SK-N-SH (cell line): ENCODE results near the gene REEP3. TPM values are rescaled to one million over a fixed set of nuclear protein-coding genes. Genes with fewer than 3 reads are reported as not detected.

Experiments
- CTCF ChIA-PET: fragments of 300-600, 350-600 bp; formaldehyde crosslinking; extraction: SDS; loops from one replicate; lab custom pipeline; 2021; lab: Yijun Ruan, JAX
- POLR2A ChIA-PET: fragments of 350-600 bp; sonication (Branson Sonifier 250); formaldehyde crosslinking; extraction: SDS; loops from one replicate; lab custom pipeline; 2020; ENCODE audit warnings: antibody characterized with exemption, inconsistent platforms; lab: Yijun Ruan, JAX
- DNase-seq: peaks from one replicate; pipeline ENCODE4 v3.0.0; 2012
- H2AFZ ChIP-seq: fragments of 200-600 bp; sonication (generic); 2 replicates; pipeline ENCODE4 v1.8.1; 2016; ENCODE audit warnings: antibody characterized with exemption, mild to moderate bottlenecking, low read depth
- H3F3A ChIP-seq: fragments of 200-600 bp; sonication (generic); replicated peaks from 2 replicates; pipeline ENCODE3; 2016; ENCODE audit warnings: antibody characterized with exemption, mild to moderate bottlenecking; ENCODE audit not compliant: insufficient read depth
- H3K27ac ChIP-seq, 2 experiments: fragments of 200-500 bp in 1 of 2; fragments of 200-600 bp in 1 of 2; sonication (Bioruptor generic) in 1 of 2; sonication (generic), shearing (Covaris generic) in 1 of 2; 2 replicates each; pipeline versions ENCODE4 v1.5.1 to v1.6.1; 2014 to 2016; ENCODE audit warnings: low read depth in 2 of 2, inconsistent platforms in 1 of 2, low read length in 1 of 2, mild to moderate bottlenecking in 1 of 2, mixed read lengths in 1 of 2
- H3K27me3 ChIP-seq: fragments of 200-600 bp; sonication (generic), shearing (Covaris generic); 2 replicates; pipeline ENCODE4 v1.6.1; 2016; ENCODE audit warnings: mixed run types; ENCODE audit not compliant: insufficient read depth
- H3K36me3 ChIP-seq, 2 experiments: fragments of 200-500 bp in 1 of 2; fragments of 200-600 bp in 1 of 2; sonication (Bioruptor generic) in 1 of 2; sonication (generic) in 1 of 2; replicated peaks in 1 of 2; 2 replicates each; pipeline versions ENCODE3 to v1.5.1; 2014 to 2016; ENCODE audit warnings: low read length in 1 of 2, mild to moderate bottlenecking in 1 of 2; ENCODE audit not compliant: insufficient read depth in 2 of 2, control insufficient read depth in 1 of 2
- H3K4me1 ChIP-seq, 2 experiments: fragments of 200-500 bp in 1 of 2; fragments of 200-600 bp in 1 of 2; sonication (Bioruptor generic) in 1 of 2; sonication (generic), shearing (Covaris generic) in 1 of 2; 2 replicates each; pipeline versions ENCODE4 v1.5.1 to v1.6.1; 2014 to 2016; ENCODE audit warnings: low read depth in 1 of 2, low read length in 1 of 2, mixed run types in 1 of 2; ENCODE audit not compliant: insufficient read depth in 2 of 2, control insufficient read depth in 1 of 2
- H3K4me2 ChIP-seq: fragments of 200-600 bp; sonication (generic), shearing (Covaris generic); 2 replicates; pipeline ENCODE4 v1.6.1; 2017; ENCODE audit warnings: mixed run types
- H3K4me3 ChIP-seq, 2 experiments: fragments of 200-500 bp in 1 of 2; fragments of 200-600 bp in 1 of 2; sonication (Bioruptor generic) in 1 of 2; sonication (generic), shearing (Covaris generic) in 1 of 2; 2 replicates each; pipeline versions ENCODE4 v1.5.1 to v1.8.1; 2014 to 2016; ENCODE audit warnings: low read depth in 2 of 2, inconsistent platforms in 1 of 2, low read length in 1 of 2, mild to moderate bottlenecking in 1 of 2, mixed read lengths in 1 of 2, moderate library complexity in 1 of 2
- H3K79me2 ChIP-seq: fragments of 200-600 bp; sonication (generic); 2 replicates; pipeline ENCODE4 v1.8.1; 2017; ENCODE audit warnings: mild to moderate bottlenecking; ENCODE audit not compliant: insufficient read depth
- H3K9ac ChIP-seq: fragments of 200-600 bp; sonication (generic); 2 replicates; pipeline ENCODE4 v1.6.1; 2017; ENCODE audit warnings: mixed run types
- H3K9me2 ChIP-seq: fragments of 200-600 bp; sonication (generic); 2 replicates; pipeline ENCODE4 v1.6.1; 2017; ENCODE audit warnings: mixed run types
- H3K9me3 ChIP-seq: fragments of 200-600 bp; sonication (generic); 2 replicates; pipeline ENCODE4 v1.6.1; 2017; ENCODE audit warnings: mixed run types, mild to moderate bottlenecking, moderate library complexity
- H4K20me1 ChIP-seq: fragments of 200-600 bp; sonication (generic); 2 replicates; pipeline ENCODE4 v1.6.1; 2017; ENCODE audit warnings: mild to moderate bottlenecking, mixed run types; ENCODE audit not compliant: insufficient read depth
- FOXJ3 ChIP-seq: sonication (generic); formaldehyde crosslinking; IDR thresholded peaks from 2 replicates; pipeline ENCODE4 v1.5.1; 2020; ENCODE audit warnings: mild to moderate bottlenecking, missing genetic modification reagents
- MAX ChIP-seq: IDR thresholded peaks from 2 replicates; pipeline ENCODE4 v1.4.0; 2012; ENCODE audit warnings: low read depth
- MXI1 ChIP-seq: IDR thresholded peaks from 2 replicates; pipeline ENCODE4 v1.6.1; 2012; ENCODE audit warnings: mild to moderate bottlenecking, low read depth, low read length, improper control_type of control experiment
- NFIC ChIP-seq: IDR thresholded peaks from 2 replicates; pipeline ENCODE4 v1.4.0; 2012; ENCODE audit warnings: borderline replicate concordance
- NRF1 ChIP-seq: IDR thresholded peaks from 2 replicates; pipeline ENCODE4 v1.6.1; 2012; ENCODE audit warnings: low read depth, mild to moderate bottlenecking, low read length
- POLR2AphosphoS5 ChIP-seq: IDR thresholded peaks from 2 replicates; pipeline ENCODE4 v1.6.1; 2012; ENCODE audit warnings: low read depth, low read length
- REST ChIP-seq: IDR thresholded peaks from 2 replicates; pipeline ENCODE4 v1.6.1; 2012; ENCODE audit warnings: mild to moderate bottlenecking, low read depth, low read length, moderate library complexity
- RXRA ChIP-seq: IDR thresholded peaks from 2 replicates; pipeline ENCODE4 v1.4.0; 2012; ENCODE audit warnings: low read depth, mild to moderate bottlenecking, borderline replicate concordance
- SIN3A ChIP-seq: IDR thresholded peaks from 2 replicates; pipeline ENCODE4 v1.6.1; 2012; ENCODE audit warnings: low read depth, mild to moderate bottlenecking, low read length, moderate library complexity, borderline replicate concordance
- TAF1 ChIP-seq: IDR thresholded peaks from 2 replicates; pipeline ENCODE4 v1.6.1; 2012; ENCODE audit warnings: low read depth, mild to moderate bottlenecking, low read length, moderate library complexity, borderline replicate concordance
- WGBS: methylation state at CpG from one replicate; pipeline ENCODE4 v1.1.6; 2017; ENCODE audit warnings: low lambda C conversion rate; 5-methylcytosine and 5-hydroxymethylcytosine counted together
- polyA plus RNA-seq, 3 experiments: library from polyadenylated mRNA; depleted of rRNA; stranded (reverse); fragments of >200 nt; gene quantifications; 2 replicates each; pipeline ENCODE4 v1.2.3, GENCODE V29; 2012

The REEP3 gene
- polyA plus RNA-seq, 1 of the 3 experiments (the other 2 are of a cell fraction), result 7.6 TPM

- H3K9me3 ChIP-seq, result no peaks in the 10 kb centered on the region
- H3K36me3 ChIP-seq, result peaks cover 15 to 24% of the 10 kb centered on the region in 2 experiments
- H2AFZ ChIP-seq, result no peak overlapping the region
- H3K27ac ChIP-seq, result no peak overlapping the region
- TF ChIP-seq TAF1, result no peak
- TF ChIP-seq NFIC, result no peak
- TF ChIP-seq FOXJ3 (CRISPR knock-in tag), result no peak
- TF ChIP-seq, all 33 proteins: peak for 0
- CTCF ChIA-PET, result interaction anchor here (0.8 to 1.4 kb wide), 4 partner anchors 8 to 424 kb away, joined by 3 to 6 read pairs (median 4); no protein-coding TSS in a partner anchor
- Histone ChIP-seq H3K4me2 (no peak overlapping the region), H3K4me3 (no peak overlapping the region), H4K20me1 (no peaks in the 10 kb centered on the region), H3K9me2 (no peaks in the 10 kb centered on the region), H3K79me2 (no peaks in the 10 kb centered on the region), H3K4me1 (peaks cover 5% of the 10 kb centered on the region in 2 experiments; a peak in 3 of 4 replicates), H3K9ac (no peak overlapping the region), H3F3A (peaks cover 3% of the 10 kb centered on the region), H3K27me3 (no peaks in the 10 kb centered on the region)
- POLR2A ChIA-PET, result no interaction called here
- WGBS, result 97% methylated on average over 7 of the region's 7 CpGs
- DNase-seq, result no peak
Observed at GRCh38 chr10:63619426-63619825, 98.2 kb downstream of the REEP3 start.

- H2AFZ ChIP-seq, result no peak overlapping the region
- no peak for DNase-seq
- no peak overlapping the region; a peak in 1 of 4 replicates for H3K27ac ChIP-seq
- TF ChIP-seq FOXJ3 (CRISPR knock-in tag) (no peak), POLR2AphosphoS5 (no peak), REST (no peak), MAX (no peak), RXRA (no peak), NFIC (no peak), MXI1 (no peak), NRF1 (no peak), SIN3A (no peak)
- no peaks in the 10 kb centered on the region for H4K20me1 ChIP-seq
- H3K36me3 ChIP-seq, result peaks cover 12 to 20% of the 10 kb centered on the region in 2 experiments
- ChIA-PET CTCF (interaction anchor here (1.0 kb wide), 1 partner anchor 97 kb away, joined by 3 read pairs; no protein-coding TSS in a partner anchor), POLR2A (no interaction called here)
- no peaks in the 10 kb centered on the region for H3K9me2 ChIP-seq
- no peaks in the 10 kb centered on the region for H3K79me2 ChIP-seq
- no peaks in the 10 kb centered on the region for H3K9me3 ChIP-seq
- WGBS, result 92% methylated on average over 2 of the region's 2 CpGs
- H3F3A ChIP-seq, result no peaks in the 10 kb centered on the region
- H3K4me3 ChIP-seq, result no peak overlapping the region
- peaks cover 0 to under 1% of the 10 kb centered on the region in 2 experiments; a peak in 2 of 4 replicates for H3K4me1 ChIP-seq
- no peak overlapping the region for H3K9ac ChIP-seq
- no peaks in the 10 kb centered on the region for H3K27me3 ChIP-seq
- no peak overlapping the region for H3K4me2 ChIP-seq
Observed at GRCh38 chr10:63622097-63622496, 100.9 kb downstream of the REEP3 start.
